IPS-20b (cell line): ENCODE results near the gene PMPCA.
A peak's percentile ranks its signal among the peaks of the same experiment; 100 is the strongest.

ENCODE experiments used
- H3K27ac ChIP-seq: one replicate; pipeline ENCODE4 v1.5.1; 2013; ENCODE audit warnings: low read length
- H3K27me3 ChIP-seq: 2 replicates; pipeline ENCODE4 v1.6.1; 2013; ENCODE audit warnings: mild to moderate bottlenecking, low read length, inconsistent platforms; ENCODE audit not compliant: insufficient read depth
- H3K36me3 ChIP-seq: 2 replicates; pipeline ENCODE4 v1.6.1; 2013; ENCODE audit warnings: low read depth, mild to moderate bottlenecking, inconsistent platforms, low read length, moderate library complexity; ENCODE audit not compliant: insufficient read depth
- H3K4me1 ChIP-seq: 2 replicates; pipeline ENCODE4 v1.6.1; 2013; ENCODE audit warnings: mild to moderate bottlenecking, control low read depth, inconsistent platforms, low read length, moderate library complexity; ENCODE audit not compliant: insufficient read depth
- H3K4me3 ChIP-seq: 2 replicates; pipeline ENCODE4 v1.5.1; 2013; ENCODE audit warnings: mild to moderate bottlenecking, low read length, inconsistent platforms
- H3K9ac ChIP-seq: 2 replicates; pipeline ENCODE4 v1.6.1; 2013; ENCODE audit warnings: low read depth, mild to moderate bottlenecking, inconsistent platforms, low read length, moderate library complexity
- H3K9me3 ChIP-seq: 2 replicates; pipeline ENCODE4 v1.6.1; 2013; ENCODE audit warnings: mild to moderate bottlenecking, low read depth, low read length, inconsistent platforms; ENCODE audit not compliant: insufficient read depth

The PMPCA gene

GRCh38 chr9:136434580-136435169 lies 24.2 kb downstream of the PMPCA start:
- H3K36me3 ChIP-seq: no peaks in the 10 kb centered on the region; the same call in 1 of the 2 replicates

DNA sequence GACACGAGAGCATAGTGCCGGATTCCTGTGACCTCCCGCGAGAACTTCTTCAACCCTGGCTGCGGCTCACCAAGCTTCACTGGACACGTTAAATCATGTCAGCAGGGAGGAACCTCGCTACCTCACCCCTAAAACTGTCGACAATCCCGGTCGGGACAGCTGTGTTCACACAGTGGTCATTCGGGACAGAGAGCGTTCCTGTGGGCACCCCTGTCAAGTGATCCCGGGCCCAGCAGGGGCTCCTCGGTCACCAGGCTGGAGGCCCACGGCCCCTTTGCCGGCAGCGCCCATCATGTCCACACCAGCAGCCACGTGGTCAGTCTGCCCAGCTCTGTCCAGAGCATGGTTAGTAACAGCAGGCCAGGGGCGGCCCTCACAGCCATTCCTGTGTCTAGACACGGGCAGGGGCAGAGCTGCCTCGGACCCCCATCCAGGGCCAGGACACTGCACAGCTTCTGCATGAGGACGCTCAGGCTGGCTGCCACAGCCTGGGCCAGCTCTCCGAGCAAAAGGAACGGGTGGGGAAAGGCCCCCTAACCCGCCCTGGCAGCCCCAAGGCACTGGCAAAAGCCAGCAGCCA lies 25.7 kb downstream of the PMPCA start:
- peaks cover 7% of the 10 kb centered on the region; the same call in 1 of the 2 replicates for H3K36me3 ChIP-seq
- no peak overlapping the region for H3K9ac ChIP-seq

More at GRCh38 chr9:136434580-136435169, 24.2 kb downstream of the PMPCA start:
- no peak overlapping the region for H3K27ac ChIP-seq
- H3K9ac ChIP-seq: no peak overlapping the region
- no peaks in the 10 kb centered on the region for H3K9me3 ChIP-seq
- H3K4me3 ChIP-seq: no peak overlapping the region
- peaks cover 5% of the 10 kb centered on the region; the same call in 1 of the 2 replicates for H3K27me3 ChIP-seq
- no peaks in the 10 kb centered on the region for H3K4me1 ChIP-seq

DNA sequence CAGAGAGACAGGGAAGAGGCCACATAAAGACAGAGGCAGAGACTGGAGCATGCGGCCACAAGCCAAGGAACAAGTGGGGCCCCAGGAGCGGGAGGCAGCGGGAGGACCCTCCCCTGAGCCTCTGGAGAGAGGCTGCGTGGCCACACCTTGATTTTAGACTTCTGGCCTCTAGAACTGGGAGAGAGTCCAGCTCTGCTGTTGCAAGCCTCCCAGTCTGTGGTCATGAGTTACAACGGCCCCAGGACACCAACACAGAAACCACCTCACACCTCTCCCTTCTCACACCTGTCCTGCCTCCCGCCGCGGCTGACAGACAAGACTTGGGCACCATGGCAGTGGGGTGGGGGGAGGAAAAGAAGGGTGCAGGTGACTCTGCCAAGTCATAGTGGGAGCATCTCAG lies 27.0 kb downstream of the PMPCA start:
- H3K27ac ChIP-seq: no peak overlapping the region
- H3K27me3 ChIP-seq: peaks cover 5% of the 10 kb centered on the region; the same call in 1 of the 2 replicates
- H3K36me3 ChIP-seq: peaks cover 19% of the 10 kb centered on the region
- no peak overlapping the region; the same call in 1 of the 2 replicates for H3K9ac ChIP-seq
- peak overlapping the region; percentile 75; the same call in 1 of the 2 replicates for H3K4me3 ChIP-seq
- H3K9me3 ChIP-seq: no peaks in the 10 kb centered on the region
- no peaks in the 10 kb centered on the region; the same call in 1 of the 2 replicates for H3K4me1 ChIP-seq

More for the DNA sequence above, 25.7 kb downstream of the PMPCA start:
- no peaks in the 10 kb centered on the region for H3K9me3 ChIP-seq
- peaks cover 5% of the 10 kb centered on the region; the same call in 1 of the 2 replicates for H3K27me3 ChIP-seq
- H3K27ac ChIP-seq: no peak overlapping the region
- no peak overlapping the region for H3K4me3 ChIP-seq
- no peaks in the 10 kb centered on the region; the same call in 1 of the 2 replicates for H3K4me1 ChIP-seq

DNA sequence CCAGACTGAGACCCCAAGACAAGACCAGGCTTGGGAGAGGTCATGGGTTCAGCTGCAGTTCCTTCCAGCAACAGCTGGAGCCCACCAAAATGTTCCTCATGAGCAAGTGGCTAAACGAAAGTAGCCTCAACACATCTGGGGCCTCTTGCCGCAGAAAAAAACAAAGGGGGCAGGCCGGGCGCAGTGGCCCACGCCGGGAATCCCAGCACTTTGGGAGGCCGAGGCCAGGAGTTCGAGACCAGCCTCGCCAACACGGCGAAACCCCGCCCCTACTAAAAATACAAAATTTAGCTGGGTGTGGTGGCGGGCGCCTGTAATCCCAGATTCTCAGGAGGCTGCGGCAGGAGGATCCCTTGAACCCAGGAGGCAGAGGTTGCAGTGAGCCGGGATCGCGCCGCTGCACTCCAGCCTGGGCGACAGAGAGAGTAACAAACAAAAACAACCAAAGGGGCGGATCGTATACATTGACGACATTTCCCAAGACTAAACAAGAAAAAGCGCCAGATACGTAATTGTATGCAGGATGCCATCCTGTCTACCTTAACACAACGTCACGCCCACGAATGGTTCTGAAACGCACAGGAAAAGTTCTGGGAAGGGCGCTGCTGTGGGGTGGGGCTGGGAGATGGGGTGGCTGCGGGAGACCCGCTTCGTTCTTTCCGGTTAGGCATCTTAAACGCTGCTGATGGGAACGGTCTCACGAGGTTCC lies 27.5 kb downstream of the PMPCA start:
- Histone ChIP-seq H3K9ac (peak overlapping the region; percentile 72), H3K9me3 (no peaks in the 10 kb centered on the region), H3K4me1 (no peaks in the 10 kb centered on the region; the same call in 1 of the 2 replicates), H3K36me3 (peaks cover 25% of the 10 kb centered on the region), H3K4me3 (peak overlapping the region; percentile 75), H3K27me3 (peaks cover 5% of the 10 kb centered on the region; the same call in 1 of the 2 replicates), H3K27ac (no peak overlapping the region)

DNA sequence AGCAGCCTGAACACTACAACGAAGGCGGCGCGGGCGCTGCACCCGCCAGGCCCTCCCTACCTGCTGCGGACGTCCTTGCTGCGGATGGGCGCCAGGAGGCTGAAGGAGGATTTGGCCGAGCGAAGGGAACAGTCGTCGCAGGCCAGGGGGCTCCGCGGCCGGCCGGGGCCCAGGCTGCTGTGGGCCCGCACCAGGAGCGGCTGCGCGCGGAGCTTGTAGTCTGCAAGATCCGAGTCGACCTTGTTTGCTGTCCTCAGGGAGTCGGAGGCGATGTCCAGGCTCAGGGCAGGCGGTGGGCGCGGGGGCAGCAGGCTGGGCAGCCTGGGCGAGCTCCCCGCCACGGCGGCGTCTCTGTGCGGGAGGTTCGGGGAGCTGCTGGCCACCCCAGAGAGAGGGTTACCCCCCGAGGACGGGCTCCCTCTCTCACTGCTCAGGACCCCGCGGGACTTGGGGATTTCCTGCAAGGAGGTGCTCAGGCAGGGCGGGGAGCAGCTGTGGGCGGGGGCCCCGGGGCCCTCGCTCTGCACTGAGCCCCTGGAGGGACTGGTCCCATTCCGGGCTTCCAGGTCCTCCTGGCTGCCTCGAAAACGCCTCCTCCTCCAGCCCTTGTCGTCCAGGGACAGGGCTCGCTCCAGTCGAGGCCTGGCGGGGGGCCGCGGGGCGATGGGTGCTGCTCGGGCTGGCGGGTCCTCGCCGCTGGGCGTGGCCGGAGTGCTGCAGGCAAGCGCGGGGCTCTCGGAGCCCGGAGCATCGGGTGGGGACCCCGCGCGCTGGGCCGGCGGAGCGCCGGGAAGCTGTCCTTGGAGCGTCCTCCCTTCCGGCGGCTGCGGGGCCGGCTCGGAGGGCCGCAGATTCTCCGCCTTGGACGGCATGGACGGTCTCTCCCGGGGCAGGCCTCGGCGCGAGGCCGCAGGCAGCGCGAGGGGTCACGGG lies 28.4 kb downstream of the PMPCA start:
- Histone ChIP-seq H3K36me3 (peaks cover 32% of the 10 kb centered on the region), H3K4me1 (no peaks in the 10 kb centered on the region; the same call in 1 of the 2 replicates), H3K4me3 (peak overlapping the region; percentile 75), H3K27me3 (peaks cover 5% of the 10 kb centered on the region; the same call in 1 of the 2 replicates), H3K9ac (peak overlapping the region; percentile 72), H3K9me3 (no peaks in the 10 kb centered on the region), H3K27ac (no peak overlapping the region)

- H3K9me3 ChIP-seq: no peaks in the 10 kb centered on the region
- peak within 1 kb of the TSS; percentile 75 for H3K4me3 ChIP-seq
- no peak within 1 kb of the TSS for H3K27ac ChIP-seq
- H3K9ac ChIP-seq: peak within 1 kb of the TSS; percentile 72
- H3K27me3 ChIP-seq: peaks cover 5% of the 10 kb centered on the region; the same call in 1 of the 2 replicates
- H3K4me1 ChIP-seq: no peaks in the 10 kb centered on the region; the same call in 1 of the 2 replicates
- peaks cover 40% of the 10 kb centered on the region for H3K36me3 ChIP-seq
Observed at GRCh38 chr9:136439481-136440408, 29.3 kb downstream of the PMPCA start, which contains the start of gene INPP5E. INPP5E (minus strand) TSS chr9:136439845; CDS start chr9:136439419, 426 bp downstream.

- H3K9ac ChIP-seq: no peak overlapping the region
- no peak overlapping the region for H3K4me3 ChIP-seq
- H3K36me3 ChIP-seq: peaks cover 55% of the 10 kb centered on the region
- no peaks in the 10 kb centered on the region for H3K9me3 ChIP-seq
- H3K27ac ChIP-seq: no peak overlapping the region
- peaks cover 5% of the 10 kb centered on the region; the same call in 1 of the 2 replicates for H3K27me3 ChIP-seq
- no peaks in the 10 kb centered on the region; the same call in 1 of the 2 replicates for H3K4me1 ChIP-seq
Observed at GRCh38 chr9:136441191-136441680, 30.8 kb downstream of the PMPCA start.

DNA sequence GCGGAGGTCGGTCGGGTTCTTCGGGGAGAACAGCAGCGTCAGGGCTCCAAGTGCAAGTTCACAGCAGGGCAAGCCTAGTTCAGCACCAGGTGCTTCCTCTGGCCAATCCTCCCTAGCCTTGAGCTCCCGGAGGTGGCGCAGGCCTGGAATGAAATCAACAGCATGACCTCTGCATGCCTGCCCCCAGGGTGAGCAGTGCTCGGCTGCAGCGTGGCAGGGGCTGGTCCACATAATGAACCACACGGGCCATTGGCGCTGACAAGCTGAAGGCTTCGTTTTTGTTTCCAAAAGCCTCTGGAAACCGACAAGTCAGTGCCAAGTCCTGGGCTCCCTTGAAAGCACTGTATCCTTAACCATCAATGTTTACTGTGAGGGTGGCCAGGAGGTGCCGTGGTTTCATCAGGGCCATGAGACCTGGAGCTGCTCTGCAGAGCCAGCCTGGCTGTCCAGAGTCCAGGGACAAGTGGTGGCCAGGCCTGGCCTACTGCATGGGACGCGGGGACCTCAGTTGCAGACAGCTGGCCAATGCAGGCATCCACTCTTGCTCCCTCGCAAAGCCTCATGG lies 31.3 kb downstream of the PMPCA start:
- no peaks in the 10 kb centered on the region for H3K9me3 ChIP-seq
- no peaks in the 10 kb centered on the region; the same call in 1 of the 2 replicates for H3K4me1 ChIP-seq
- H3K27me3 ChIP-seq: peaks cover 5% of the 10 kb centered on the region; the same call in 1 of the 2 replicates
- H3K36me3 ChIP-seq: peaks cover 60% of the 10 kb centered on the region
- H3K9ac ChIP-seq: no peak overlapping the region
- no peak overlapping the region for H3K27ac ChIP-seq
- H3K4me3 ChIP-seq: no peak overlapping the region

- no peaks in the 10 kb centered on the region for H3K9me3 ChIP-seq
- H3K27ac ChIP-seq: no peak overlapping the region
- peaks cover 5% of the 10 kb centered on the region; the same call in 1 of the 2 replicates for H3K27me3 ChIP-seq
- H3K4me3 ChIP-seq: no peak overlapping the region
- H3K9ac ChIP-seq: no peak overlapping the region
- peaks cover 66% of the 10 kb centered on the region for H3K36me3 ChIP-seq
- H3K4me1 ChIP-seq: no peaks in the 10 kb centered on the region; the same call in 1 of the 2 replicates
Observed at GRCh38 chr9:136442265-136442664, 31.8 kb downstream of the PMPCA start.

DNA sequence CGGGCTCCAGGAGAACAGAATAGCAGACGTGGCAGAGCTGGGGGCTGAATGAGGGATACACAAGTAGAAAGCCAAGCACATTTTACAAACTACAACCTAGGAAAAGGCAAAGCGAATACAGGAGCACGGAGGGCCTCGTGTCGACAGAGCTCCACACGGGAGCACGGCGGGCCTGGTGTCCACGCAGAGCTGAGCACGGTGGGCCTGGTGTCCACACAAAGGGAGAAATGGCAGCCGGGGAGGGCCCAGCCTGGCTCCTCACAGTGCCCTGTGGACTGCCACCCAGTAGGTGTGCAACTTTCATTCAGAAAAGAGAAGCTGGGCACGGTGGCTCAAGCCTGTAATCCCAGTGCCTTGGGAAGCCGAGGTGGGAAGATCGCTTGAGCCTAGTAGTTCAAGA lies 32.6 kb downstream of the PMPCA start:
- Histone ChIP-seq H3K9me3 (no peaks in the 10 kb centered on the region), H3K27ac (no peak overlapping the region), H3K9ac (no peak overlapping the region), H3K4me3 (no peak overlapping the region), H3K36me3 (peaks cover 74% of the 10 kb centered on the region), H3K4me1 (no peaks in the 10 kb centered on the region; the same call in 1 of the 2 replicates), H3K27me3 (peaks cover 4% of the 10 kb centered on the region; the same call in 1 of the 2 replicates)
